Naive B cell (primary cell): Measurements from ENCODE around the gene SLC1A6. TPM values are rescaled to one million over a fixed set of nuclear protein-coding genes. Genes with fewer than 3 reads are reported as not detected.
"Not testable (repeated sequence)": the region's sequence is repeated elsewhere in the genome, so short reads cannot be mapped to it uniquely, and the experiment has no call there.

Experiments used
- ATAC-seq, 2 donors: fragments of 150-1000 bp; cut with Tn5 transposase; 2 replicates each; pipeline ENCODE4 v1.10.0; 2021; ENCODE audit warnings: low read depth in 2 of 2, mild to moderate bottlenecking in 2 of 2, moderate library complexity in 2 of 2
- DNase-seq: peaks from one replicate; pipeline ENCODE4 v3.0.0; 2022
- H3K27ac Mint-ChIP-seq, 6 donors: one replicate each; pipeline ENCODE4 v1.8.0; 2020 to 2022; ENCODE audit warnings: mild to moderate bottlenecking in 6 of 6, mixed read lengths in 6 of 6, moderate library complexity in 5 of 6, inconsistent platforms in 2 of 6
- H3K27me3 Mint-ChIP-seq, 3 donors: one replicate each; pipeline ENCODE4 v1.8.0; 2021 to 2022; ENCODE audit warnings: mixed read lengths in 3 of 3, mild to moderate bottlenecking in 1 of 3
- H3K36me3 Mint-ChIP-seq, 2 donors: one replicate each; pipeline ENCODE4 v1.8.0; 2020 to 2022; ENCODE audit warnings: mixed read lengths in 2 of 2, inconsistent platforms in 1 of 2, mild to moderate bottlenecking in 1 of 2
- H3K4me1 Mint-ChIP-seq, 3 donors: one replicate each; pipeline ENCODE4 v1.8.0; 2020 to 2022; ENCODE audit warnings: mixed read lengths in 3 of 3, inconsistent platforms in 1 of 3, mild to moderate bottlenecking in 1 of 3, moderate library complexity in 1 of 3
- H3K4me3 Mint-ChIP-seq, 8 donors: one replicate each; pipeline ENCODE4 v1.8.0; 2020 to 2022; ENCODE audit warnings: mild to moderate bottlenecking in 8 of 8, mixed read lengths in 8 of 8, moderate library complexity in 8 of 8, inconsistent platforms in 2 of 8
- H3K9me3 Mint-ChIP-seq, 7 donors: one replicate each; pipeline ENCODE4 v1.8.0; 2020 to 2022; ENCODE audit warnings: mixed read lengths in 7 of 7, mild to moderate bottlenecking in 5 of 7, inconsistent platforms in 2 of 7, moderate library complexity in 1 of 7
- polyA plus RNA-seq, 6 donors: library from polyadenylated mRNA; unstranded; fragments of 300-500 nt; fragmentation: Illumina TruSeq; gene quantifications; one replicate each; pipeline ENCODE4 v1.2.3, GENCODE V29; 2021; ENCODE audit warnings: low read depth in 6 of 6

SLC1A6 gene
- polyA plus RNA-seq, 6 donors from 2014 or later: 0.18 to 0.84 TPM; not detected in 4

DNA sequence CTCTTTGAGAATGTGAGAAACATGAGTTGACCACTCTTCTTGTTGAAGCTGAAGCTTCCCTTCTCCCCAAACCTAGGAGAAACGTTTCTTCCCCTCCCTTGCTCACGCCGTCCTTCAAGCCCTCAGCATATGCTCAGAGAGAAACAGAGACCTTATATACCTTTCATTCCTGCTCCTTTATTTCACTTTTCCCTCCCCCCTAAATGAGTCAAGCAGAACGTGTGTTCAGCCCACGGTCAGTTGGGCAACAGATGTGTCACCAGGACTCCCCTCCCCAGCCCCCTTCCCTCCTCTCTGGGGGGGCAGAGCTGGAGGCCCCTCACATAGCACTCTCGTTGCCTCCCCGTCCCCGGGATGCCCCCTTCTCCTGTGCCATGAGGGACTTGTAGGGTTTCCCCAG, 29.8 kb downstream of the SLC1A6 start:
- Mint-ChIP-seq H3K27me3 (peaks cover 0 to 12% (median 8%) of the 10 kb centered on the region in 3 donors), H3K4me3 (no peak overlapping the region), H3K27ac (peak overlapping the region in 1 of 6 donors; percentile 84), H3K4me1 (peaks cover under 1 to 14% (median 2%) of the 10 kb centered on the region in 3 donors), H3K36me3 (no peaks in the 10 kb centered on the region), H3K9me3 (no peaks in the 10 kb centered on the region)
- no peak for DNase-seq
- ATAC-seq: no peak

DNA sequence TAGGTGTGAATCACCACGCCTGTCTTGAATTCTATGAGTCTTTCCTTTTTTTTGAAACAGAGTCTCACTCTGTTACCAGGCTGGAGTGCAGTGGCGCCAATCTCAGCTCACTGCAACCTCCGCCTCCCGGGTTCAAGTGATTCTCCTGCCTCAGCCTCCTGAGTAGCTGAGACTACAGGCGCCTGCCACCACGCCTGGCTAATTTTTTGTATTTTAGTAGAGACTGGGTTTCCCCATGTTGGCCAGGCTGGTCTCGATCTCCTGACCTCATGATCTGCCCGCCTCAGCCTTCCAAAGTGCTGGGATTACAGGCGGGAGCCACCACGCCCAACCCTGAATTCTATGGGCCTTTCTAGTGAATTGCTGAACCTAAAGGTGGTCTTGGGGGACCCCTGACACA, 30.3 kb downstream of the SLC1A6 start:
- DNase-seq, H3K9me3 Mint-ChIP-seq, H3K4me3 Mint-ChIP-seq, H3K27me3 Mint-ChIP-seq, ATAC-seq, H3K36me3 Mint-ChIP-seq: not testable (repeated sequence)
- H3K27ac Mint-ChIP-seq: peak overlapping the region in 1 of 6 donors; percentile 84
- H3K4me1 Mint-ChIP-seq: peaks cover 6 to 16% (median 6%) of the 10 kb centered on the region in 3 donors

DNA sequence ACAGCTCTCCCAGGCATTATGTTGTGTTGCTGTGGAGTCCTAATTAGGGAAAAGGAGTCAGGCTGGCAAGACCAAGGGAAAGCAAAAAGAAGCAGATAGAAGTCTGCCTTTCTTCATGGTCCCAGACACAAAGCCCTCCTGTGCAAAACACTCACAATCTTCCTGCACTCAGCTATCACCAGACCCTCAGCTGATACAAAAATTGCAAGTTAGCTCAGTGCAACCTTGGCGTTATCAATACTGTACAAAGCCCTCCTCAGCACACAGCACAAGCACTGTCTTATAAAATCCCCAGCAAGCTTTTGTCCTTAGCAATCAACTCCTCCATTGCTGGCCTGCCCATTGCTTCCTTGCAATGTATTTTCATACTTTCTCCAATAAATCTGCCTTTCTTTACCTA, 35.2 kb downstream of the SLC1A6 start:
- DNase-seq: no peak
- H3K9me3 Mint-ChIP-seq: no peaks in the 10 kb centered on the region
- ATAC-seq: no peak
- H3K4me3 Mint-ChIP-seq: peak overlapping the region in 7 of 8 donors; percentile 0 to 77 (median 63)
- H3K4me1 Mint-ChIP-seq: peaks cover 20 to 42% (median 34%) of the 10 kb centered on the region in 3 donors
- H3K27me3 Mint-ChIP-seq: no peaks in the 10 kb centered on the region
- peak overlapping the region; percentile 5 to 94 (median 40) for H3K27ac Mint-ChIP-seq
- no peaks in the 10 kb centered on the region for H3K36me3 Mint-ChIP-seq

DNA sequence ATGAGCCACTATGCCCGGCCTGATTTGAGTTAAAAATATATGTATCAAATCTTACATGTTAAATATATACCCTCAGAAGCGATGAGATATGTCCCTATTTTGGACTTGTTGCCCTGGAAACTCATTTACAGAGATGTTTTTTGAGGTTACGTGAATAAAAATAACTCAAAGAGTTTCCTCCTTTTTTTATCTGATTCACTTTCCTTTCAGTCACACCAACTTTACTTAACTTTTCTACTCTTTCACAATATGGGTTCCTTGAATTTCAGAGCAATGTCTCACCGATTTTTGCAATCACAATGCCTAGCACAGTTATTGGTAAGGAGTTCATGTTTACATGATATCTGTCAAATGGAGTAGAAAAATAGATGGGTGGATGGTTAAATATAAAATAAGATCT, 36.1 kb downstream of the SLC1A6 start:
- Mint-ChIP-seq H3K27ac (peak overlapping the region; percentile 92 to 97 (median 94)), H3K27me3 (no peaks in the 10 kb centered on the region), H3K9me3 (no peaks in the 10 kb centered on the region), H3K36me3 (no peaks in the 10 kb centered on the region), H3K4me1 (peaks cover 20 to 42% (median 34%) of the 10 kb centered on the region in 3 donors), H3K4me3 (peak overlapping the region; percentile 53 to 89 (median 75))
- DNase-seq (peak; percentile 42), ATAC-seq (peak; percentile 73 to 86)

DNA sequence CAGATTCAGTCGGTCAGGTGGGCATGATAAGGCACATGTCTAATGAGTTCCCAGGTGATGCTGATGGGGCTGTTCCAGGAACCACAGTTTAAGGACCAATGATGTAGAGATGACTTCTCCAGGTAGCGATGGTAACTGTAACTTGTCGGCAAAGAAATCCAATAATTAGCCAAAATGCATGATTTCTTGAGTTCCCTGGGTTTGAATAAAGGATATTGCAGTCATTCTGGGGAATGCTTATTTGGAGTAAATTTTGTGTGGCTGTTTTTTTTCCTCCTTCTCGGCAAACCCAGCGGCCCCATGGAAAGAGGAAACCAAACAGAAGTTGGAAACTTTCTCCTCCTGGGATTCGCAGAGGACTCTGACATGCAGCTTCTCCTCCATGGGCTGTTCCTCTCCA, 38.5 kb downstream of the SLC1A6 start, which contains the start of gene OR7C2:
Gene OR7C2 (plus strand): TSS at position 301 of the 400 bp plus-strand sequence. CDS start 0 bp downstream, at position 301.
- no peaks in the 10 kb centered on the region for H3K9me3 Mint-ChIP-seq
- H3K27me3 Mint-ChIP-seq: peaks cover 0 to 4% (median 3%) of the 10 kb centered on the region in 3 donors
- H3K4me3 Mint-ChIP-seq: peak within 1 kb of the TSS in 3 of 8 donors; percentile 40 to 77 (median 61)
- H3K27ac Mint-ChIP-seq: peak within 1 kb of the TSS in 5 of 6 donors; percentile 48 to 97 (median 92)
- H3K4me1 Mint-ChIP-seq: peaks cover 20 to 42% (median 34%) of the 10 kb centered on the region in 3 donors
- no peak for ATAC-seq
- no peak for DNase-seq
- H3K36me3 Mint-ChIP-seq: no peaks in the 10 kb centered on the region

DNA sequence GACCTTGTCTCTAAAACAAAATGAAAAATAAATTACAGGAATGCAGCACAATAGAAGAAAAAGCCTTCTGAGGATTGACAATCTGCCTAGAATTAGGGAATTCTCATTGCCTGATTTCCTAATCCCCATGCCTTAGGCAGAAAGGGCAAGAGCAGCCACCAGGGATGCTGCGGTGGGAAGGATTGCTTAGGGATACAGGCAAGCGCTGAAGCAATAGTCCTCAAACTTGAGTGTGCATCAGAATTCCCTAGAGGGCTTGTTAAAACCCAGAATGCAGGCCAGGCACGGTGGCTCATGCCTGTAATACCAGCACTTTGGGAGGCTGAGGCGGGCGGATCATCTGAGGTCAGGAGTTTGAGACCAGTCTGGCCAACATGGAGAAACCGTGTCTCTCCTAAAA, 39.4 kb downstream of the SLC1A6 start:
- Mint-ChIP-seq H3K27ac (peak overlapping the region in 1 of 6 donors; percentile 64), H3K27me3 (peaks cover 0 to 9% (median 6%) of the 10 kb centered on the region in 3 donors), H3K4me3 (peak overlapping the region in 1 of 8 donors; percentile 1), H3K4me1 (peaks cover 20 to 38% (median 34%) of the 10 kb centered on the region in 3 donors), H3K9me3 (no peaks in the 10 kb centered on the region), H3K36me3 (no peaks in the 10 kb centered on the region)
- no peak for ATAC-seq
- no peak for DNase-seq

DNA sequence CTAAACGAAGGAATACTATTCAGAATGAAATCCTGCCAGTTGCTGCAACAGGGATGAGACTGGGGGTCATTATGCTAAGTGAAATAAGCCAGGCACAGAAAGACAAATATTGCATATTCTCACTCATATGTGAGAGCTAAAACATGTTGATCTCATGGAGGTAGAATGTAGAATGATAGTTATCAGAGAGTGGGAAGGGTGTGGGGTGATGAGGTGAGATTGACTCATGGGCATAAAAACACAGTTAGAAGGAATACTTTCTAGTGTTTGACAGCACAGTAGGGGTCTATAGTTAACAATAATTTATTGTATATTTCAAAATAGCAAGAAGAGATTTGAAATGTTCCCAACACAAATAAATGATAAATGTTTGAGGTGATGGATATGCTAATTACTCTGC, 46.2 kb downstream of the SLC1A6 start:
- H3K27ac Mint-ChIP-seq: no peak overlapping the region
- H3K27me3 Mint-ChIP-seq: peaks cover 8 to 39% (median 29%) of the 10 kb centered on the region in 3 donors
- no peaks in the 10 kb centered on the region for H3K4me1 Mint-ChIP-seq
- peaks cover 6 to 10% of the 10 kb centered on the region in 2 donors for H3K36me3 Mint-ChIP-seq
- peaks cover 0 to 13% (median 8%) of the 10 kb centered on the region in 7 donors for H3K9me3 Mint-ChIP-seq
- DNase-seq: no peak
- no peak overlapping the region for H3K4me3 Mint-ChIP-seq
- no peak for ATAC-seq

DNA sequence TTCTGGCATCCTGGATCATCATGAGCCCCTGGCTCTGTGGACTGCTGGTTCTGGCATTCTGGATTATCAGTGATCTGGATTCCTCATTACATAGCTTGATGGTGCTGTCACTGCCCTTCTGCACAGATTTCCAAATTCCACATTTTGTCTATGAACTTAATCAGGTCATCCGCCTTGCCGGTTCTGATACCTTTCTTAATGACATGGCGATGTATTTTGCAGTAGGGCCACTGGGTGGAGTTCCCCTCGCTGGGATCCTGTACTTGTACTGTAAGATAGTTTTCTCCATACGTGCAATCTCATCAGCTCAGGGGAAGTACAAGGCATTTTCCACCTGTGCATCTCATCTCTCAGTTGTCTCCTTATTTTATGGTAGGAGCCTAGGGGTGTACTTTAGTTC, 62.8 kb downstream of the SLC1A6 start:
- Mint-ChIP-seq H3K4me3 (no peak overlapping the region), H3K36me3 (peaks cover 0 to 17% of the 10 kb centered on the region in 2 donors), H3K4me1 (peaks cover 0 to 5% (median 0%) of the 10 kb centered on the region in 3 donors), H3K9me3 (peaks cover 5 to 19% (median 10%) of the 10 kb centered on the region in 7 donors), H3K27ac (peak overlapping the region in 1 of 6 donors; percentile 7), H3K27me3 (peaks cover 19 to 61% (median 58%) of the 10 kb centered on the region in 3 donors)
- peak; percentile 3 for DNase-seq
- ATAC-seq: no peak

DNA sequence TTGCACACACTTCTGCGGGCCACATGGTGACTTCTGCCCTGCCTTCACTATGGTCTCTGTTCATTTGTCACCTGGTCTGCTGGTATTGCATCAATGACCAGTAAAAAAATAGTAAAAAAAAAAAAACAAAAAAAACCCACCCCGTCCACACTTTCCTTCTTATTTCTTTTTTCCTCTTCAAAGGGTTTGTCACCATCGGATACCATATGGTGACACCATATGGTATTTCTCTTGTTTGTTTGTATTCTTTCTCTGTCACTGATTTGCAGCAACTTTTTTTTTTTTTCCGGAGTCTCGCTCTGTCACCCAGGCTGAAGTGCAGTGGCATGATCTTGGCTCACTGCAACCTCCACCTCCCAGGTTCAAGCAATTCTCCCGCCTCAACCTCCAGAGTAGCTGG, 64.5 kb downstream of the SLC1A6 start:
- ATAC-seq (no peak), DNase-seq (no peak)
- Mint-ChIP-seq H3K27me3 (peaks cover 17 to 57% (median 51%) of the 10 kb centered on the region in 3 donors), H3K4me3 (no peak overlapping the region), H3K9me3 (peaks cover 5 to 20% (median 10%) of the 10 kb centered on the region in 7 donors), H3K36me3 (peaks cover 0 to 17% of the 10 kb centered on the region in 2 donors), H3K4me1 (peaks cover 0 to 5% (median 0%) of the 10 kb centered on the region in 3 donors), H3K27ac (no peak overlapping the region)

DNA sequence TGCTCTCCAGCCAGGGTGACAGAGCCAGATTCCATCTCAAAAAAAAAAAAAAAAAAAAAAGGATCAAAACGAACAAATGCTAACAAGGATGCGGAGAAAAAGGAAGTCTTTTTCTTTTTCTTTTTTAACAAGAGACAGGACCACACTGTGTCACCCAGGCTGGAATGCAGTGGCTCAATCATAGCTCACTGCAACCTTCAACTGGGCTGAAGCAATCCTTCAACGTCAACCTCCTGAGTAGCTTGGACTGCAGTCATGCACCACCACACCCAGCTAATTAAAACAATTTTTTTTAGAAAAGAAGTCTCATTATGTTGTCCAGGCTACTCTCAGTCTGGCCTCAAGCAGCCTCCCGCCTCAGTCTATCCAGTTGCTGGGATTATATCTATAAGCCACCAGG, 73.0 kb downstream of the SLC1A6 start:
- ATAC-seq: no peak
- Mint-ChIP-seq H3K36me3 (no peaks in the 10 kb centered on the region), H3K27me3 (peaks cover 12 to 36% (median 34%) of the 10 kb centered on the region in 3 donors), H3K9me3 (peaks cover 0 to 4% (median 0%) of the 10 kb centered on the region in 7 donors), H3K4me3 (no peak overlapping the region), H3K27ac (peak overlapping the region in 1 of 6 donors; percentile 53), H3K4me1 (no peaks in the 10 kb centered on the region)
- no peak for DNase-seq

DNA sequence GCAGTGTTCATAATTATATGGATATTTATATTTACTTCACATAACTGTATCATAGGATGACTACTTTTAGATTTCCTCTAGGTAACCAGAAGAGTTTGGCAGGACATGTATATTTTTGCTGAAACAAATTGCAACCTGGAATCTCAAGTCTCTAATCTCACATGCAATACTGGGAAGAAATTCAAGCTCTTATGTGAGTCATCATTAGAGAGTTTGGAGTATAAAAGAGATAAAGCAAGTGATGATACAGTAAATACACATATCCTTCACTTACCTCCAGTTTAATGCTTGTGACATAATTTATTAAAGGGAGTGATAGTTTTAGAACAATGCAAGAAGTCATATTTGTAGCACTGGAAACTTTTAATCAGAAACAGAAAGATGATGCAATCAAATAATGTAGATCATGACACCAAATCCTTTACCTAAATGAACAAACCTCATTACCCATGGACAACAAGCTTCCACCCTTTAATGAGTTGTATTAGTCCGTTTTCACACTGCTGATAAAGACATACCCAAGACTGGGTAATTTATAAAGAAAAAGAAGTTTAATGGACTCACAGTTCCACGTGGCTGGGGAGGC, 77.9 kb downstream of the SLC1A6 start:
- Mint-ChIP-seq H3K9me3 (peaks cover 0 to 3% (median 0%) of the 10 kb centered on the region in 7 donors), H3K27me3 (peaks cover 35 to 56% (median 49%) of the 10 kb centered on the region in 3 donors), H3K27ac (no peak overlapping the region), H3K4me3 (no peak overlapping the region), H3K4me1 (no peaks in the 10 kb centered on the region), H3K36me3 (no peaks in the 10 kb centered on the region)
- no peak for ATAC-seq
- DNase-seq: no peak
